H1 (cell line): ENCODE results near the gene IFITM10. TPM values are rescaled to one million over a fixed set of nuclear protein-coding genes. Genes with fewer than 3 reads are reported as not detected.

ENCODE experiments used
- BACH1 ChIP-seq: IDR thresholded peaks from 2 replicates; pipeline ENCODE4 v1.6.1; 2012; ENCODE audit warnings: low read length, improper control_type of control experiment
- HDAC2 ChIP-seq, 2 experiments: fragments of 300-600 bp in 1 of 2; sonication (generic) in 1 of 2; IDR thresholded peaks; 2 replicates each; pipeline ENCODE4 v1.6.1; 2011 to 2012; ENCODE audit warnings: low read depth in 2 of 2, low read length in 2 of 2, mild to moderate bottlenecking in 2 of 2, moderate library complexity in 2 of 2, borderline replicate concordance in 1 of 2, inconsistent platforms in 1 of 2
- JUN ChIP-seq: IDR thresholded peaks from 2 replicates; pipeline ENCODE4 v1.6.1; 2011; ENCODE audit warnings: low read depth, mild to moderate bottlenecking, improper control_type of control experiment, low read length
- NANOG ChIP-seq: IDR thresholded peaks from 2 replicates; pipeline ENCODE4 v1.6.1; 2011; ENCODE audit warnings: low read length, low read depth, mild to moderate bottlenecking, inconsistent platforms; ENCODE audit not compliant: insufficient read depth, poor library complexity, severe bottlenecking
- NRF1 ChIP-seq: IDR thresholded peaks from 2 replicates; pipeline ENCODE4 v1.6.1; 2011; ENCODE audit warnings: mild to moderate bottlenecking, low read depth, low read length, improper control_type of control experiment
- RAD21 ChIP-seq, 2 experiments: IDR thresholded peaks in 1 of 2; conservative IDR thresholded peaks in 1 of 2; 2 replicates each; pipeline ENCODE4 v1.6.1; 2011; ENCODE audit warnings: low read depth in 2 of 2, low read length in 2 of 2, improper control_type of control experiment in 1 of 2, inconsistent platforms in 1 of 2, mild to moderate bottlenecking in 1 of 2, moderate library complexity in 1 of 2
- RFX5 ChIP-seq: IDR thresholded peaks from 2 replicates; pipeline ENCODE4 v1.6.1; 2011; ENCODE audit warnings: low read depth, low read length, improper control_type of control experiment, borderline replicate concordance
- RXRA ChIP-seq: IDR thresholded peaks from 2 replicates; pipeline ENCODE4 v1.6.1; 2011; ENCODE audit warnings: low read depth, mild to moderate bottlenecking, low read length, moderate library complexity; ENCODE audit not compliant: insufficient read depth
- SIX5 ChIP-seq: IDR thresholded peaks from 2 replicates; pipeline ENCODE4 v1.6.1; 2011; ENCODE audit warnings: mild to moderate bottlenecking, low read depth, low read length
- SP1 ChIP-seq: IDR thresholded peaks from 2 replicates; pipeline ENCODE4 v1.6.1; 2011; ENCODE audit warnings: low read depth, low read length
- TAF7 ChIP-seq: optimal IDR thresholded peaks from 2 replicates; pipeline ENCODE3; 2011; ENCODE audit warnings: low read depth, mild to moderate bottlenecking, inconsistent platforms, low read length, moderate library complexity, borderline replicate concordance
- TCF12 ChIP-seq: IDR thresholded peaks from 2 replicates; pipeline ENCODE4 v1.6.1; 2011; ENCODE audit warnings: low read depth, mild to moderate bottlenecking, low read length
- YY1 ChIP-seq: IDR thresholded peaks from 2 replicates; pipeline ENCODE4 v1.6.1; 2011; ENCODE audit warnings: low read depth, mild to moderate bottlenecking, low read length
- polyA plus RNA-seq, 7 experiments: library from polyadenylated mRNA; depleted of rRNA in 3 of 7; stranded (reverse) in 5 of 7; unstranded in 2 of 7; fragments of >200 nt in 5 of 7; fragments of 200-250 nt in 2 of 7; gene quantifications; 1 replicate in 5 of 7; 2 replicates in 1 of 7; 4 replicates in 1 of 7; pipeline versions ENCODE4 v1.2.1 to v1.2.3, GENCODE V29; 2011 to 2013; ENCODE audit warnings: missing spikeins in 2 of 7, mixed read lengths in 2 of 7
- total RNA-seq: library from RNA; stranded (reverse); fragmentation: NEBNext Ultra II Directional; extraction: Animal tissue kit (Norgen Biotek cat#: 25700); gene quantifications from 2 replicates; pipeline ENCODE4 v1.2.1, GENCODE V29; 2021
- TF ChIP-seq, protein P1 (sequence below): IDR thresholded peaks from 2 replicates; pipeline ENCODE4 v1.6.1; 2011; ENCODE audit warnings: low read depth, mild to moderate bottlenecking, low read length; ENCODE audit not compliant: insufficient read depth
- TF ChIP-seq, protein P2 (sequence below): IDR thresholded peaks from 2 replicates; pipeline ENCODE4 v1.6.1; 2011; ENCODE audit warnings: low read length, improper control_type of control experiment

The IFITM10 gene
- total and polyA plus RNA-seq, 2 of the 8 experiments (the other 6 are each of a cell fraction or from before 2014, with no cell fraction given) = 0.08 to 0.22 TPM

DNA sequence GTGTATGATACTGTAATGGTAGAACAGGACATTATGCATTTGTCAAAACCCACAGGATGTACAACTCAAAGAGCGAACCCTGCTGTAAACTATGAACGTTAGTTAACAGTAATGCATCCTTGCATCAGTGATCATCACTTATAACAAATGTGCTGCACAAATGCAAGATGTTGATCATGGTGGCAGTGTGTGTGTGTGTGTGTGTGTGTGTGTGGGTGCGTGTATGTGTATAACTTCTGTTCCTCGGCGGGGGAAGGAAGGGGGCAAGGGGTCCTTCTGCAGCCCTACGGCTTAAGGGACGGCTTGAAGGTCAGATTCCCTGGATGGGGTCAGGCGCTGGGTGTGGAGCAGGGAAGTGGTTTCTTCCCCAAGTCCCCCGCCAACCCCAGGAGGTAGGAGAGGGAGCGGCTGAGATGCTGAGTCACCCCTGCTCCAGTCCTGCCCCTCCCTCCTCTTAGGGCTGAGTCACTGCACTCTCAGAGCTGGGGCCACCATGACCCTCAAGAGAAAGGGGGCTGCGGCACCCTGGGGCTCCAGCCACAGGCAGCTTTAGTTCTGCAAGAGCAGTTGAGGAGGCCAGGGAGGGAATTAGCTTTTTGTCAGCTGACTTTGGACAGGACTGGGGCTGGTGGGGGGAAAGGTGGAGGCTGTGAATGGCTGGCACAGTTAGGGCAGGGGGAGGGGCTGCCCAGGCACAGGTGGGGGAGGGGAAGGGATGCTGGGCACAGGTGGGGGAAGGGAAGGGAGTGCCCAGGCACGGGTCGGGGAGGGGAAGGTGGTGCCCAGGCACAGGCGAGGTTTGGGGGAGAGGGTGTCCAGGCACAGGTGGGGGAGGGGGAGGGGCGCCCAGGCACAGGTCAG, 22.1 kb upstream of the IFITM10 start (continued):
- TF ChIP-seq, protein P1, sequence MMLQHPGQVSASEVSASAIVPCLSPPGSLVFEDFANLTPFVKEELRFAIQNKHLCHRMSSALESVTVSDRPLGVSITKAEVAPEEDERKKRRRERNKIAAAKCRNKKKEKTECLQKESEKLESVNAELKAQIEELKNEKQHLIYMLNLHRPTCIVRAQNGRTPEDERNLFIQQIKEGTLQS = no peak
- TF ChIP-seq NRF1 (no peak), NANOG (no peak), RFX5 (no peak), YY1 (0 out of 2 replicates have a peak, but pooled peaks have one; percentile 5), RXRA (no peak), RAD21 (IDR thresholded peaks at IDR 0.05 in 1 of 2, conservative IDR thresholded peaks at IDR 0.05 in 1 of 2; ENCODE audit: low read depth in 2 of 2, low read length in 2 of 2) (no peak), SP1 (no peak), BACH1 (peak; percentile 100), JUN (0 out of 2 replicates have a peak, but pooled peaks have one; percentile 44), HDAC2 (IDR thresholded peaks at IDR 0.05; ENCODE audit: borderline replicate concordance in 1 of 2, low read depth in 2 of 2, low read length in 2 of 2) (no peak), TAF7 (peak; percentile 21), TCF12 (no peak), SIX5 (no peak)
- TF ChIP-seq, protein P2, sequence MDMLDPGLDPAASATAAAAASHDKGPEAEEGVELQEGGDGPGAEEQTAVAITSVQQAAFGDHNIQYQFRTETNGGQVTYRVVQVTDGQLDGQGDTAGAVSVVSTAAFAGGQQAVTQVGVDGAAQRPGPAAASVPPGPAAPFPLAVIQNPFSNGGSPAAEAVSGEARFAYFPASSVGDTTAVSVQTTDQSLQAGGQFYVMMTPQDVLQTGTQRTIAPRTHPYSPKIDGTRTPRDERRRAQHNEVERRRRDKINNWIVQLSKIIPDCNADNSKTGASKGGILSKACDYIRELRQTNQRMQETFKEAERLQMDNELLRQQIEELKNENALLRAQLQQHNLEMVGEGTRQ = 0 out of 2 replicates have a peak, but pooled peaks have one; percentile 28
